GM18505 (cell line): ENCODE measurements around the gene ZNF593OS.

ENCODE experiments used
- ATAC-seq: cut with Tn5 transposase; IDR thresholded peaks from one replicate; pipeline ENCODE4 v1.9.1; 2021; ENCODE audit not compliant: unreplicated experiment
- POLR2A ChIP-seq: IDR thresholded peaks from 4 replicates; pipeline ENCODE4 v1.6.1; 2011; ENCODE audit warnings: borderline replicate concordance; ENCODE audit not compliant: insufficient read depth, insufficient read length; ENCODE audit errors: extremely low read depth

The ZNF593OS gene

GRCh38 chr1:26158271-26158907 is 13.2 kb downstream of the ZNF593OS start:
- ATAC-seq = no peak
- no peak for TF ChIP-seq POLR2A

GRCh38 chr1:26156285-26157038 is 15.2 kb downstream of the ZNF593OS start:
- no peak for ATAC-seq
- no peak for TF ChIP-seq POLR2A

- no peak for ATAC-seq
- no peak for TF ChIP-seq POLR2A
Measured at GRCh38 chr1:26155370-26156284, 16.0 kb downstream of the ZNF593OS start.

- TF ChIP-seq POLR2A = no peak
- ATAC-seq = no peak
Measured at GRCh38 chr1:26154750-26155149, 16.9 kb downstream of the ZNF593OS start.

GRCh38 chr1:26153966-26154532 is 17.6 kb downstream of the ZNF593OS start:
- no peak for ATAC-seq
- no peak for TF ChIP-seq POLR2A

GRCh38 chr1:26148887-26149286 is 22.7 kb downstream of the ZNF593OS start:
- TF ChIP-seq POLR2A = no peak
- ATAC-seq = no peak

GRCh38 chr1:26145960-26146294 is 25.7 kb downstream of the ZNF593OS start:
- TF ChIP-seq POLR2A = no peak
- no peak for ATAC-seq

GRCh38 chr1:26145041-26145959 is 26.3 kb downstream of the ZNF593OS start:
- no peak for ATAC-seq
- TF ChIP-seq POLR2A = no peak

GRCh38 chr1:26142159-26142558 is 29.5 kb downstream of the ZNF593OS start:
- TF ChIP-seq POLR2A = no peak
- ATAC-seq = no peak

GRCh38 chr1:26138974-26139558 is 32.6 kb downstream of the ZNF593OS start:
- no peak for TF ChIP-seq POLR2A
- no peak for ATAC-seq

- TF ChIP-seq POLR2A = no peak
- ATAC-seq = no peak
Measured at GRCh38 chr1:26134466-26134865, 37.2 kb downstream of the ZNF593OS start.

- TF ChIP-seq POLR2A = no peak
- ATAC-seq = no peak
Measured at GRCh38 chr1:26132834-26133167, 38.8 kb downstream of the ZNF593OS start.
